HG03520 (cell line): Measurements from ENCODE around the gene RAD51B.
A peak's percentile ranks its signal among the peaks of the same experiment; 100 is the strongest.

ENCODE experiments used
- ATAC-seq: cut with Tn5 transposase; IDR thresholded peaks from one replicate; pipeline ENCODE4 v1.9.1; 2021; ENCODE audit warnings: mild to moderate bottlenecking, moderate library complexity; ENCODE audit not compliant: unreplicated experiment

The RAD51B gene

GRCh38 chr14:68739701-68740100 is 920.1 kb downstream of the RAD51B start:
- ATAC-seq = no peak

- no peak for ATAC-seq
Observed at GRCh38 chr14:68740788-68741476, 921.4 kb downstream of the RAD51B start.

- ATAC-seq = no peak
Observed at GRCh38 chr14:68741477-68741791, 921.9 kb downstream of the RAD51B start.

GRCh38 chr14:68741839-68742470 is 922.4 kb downstream of the RAD51B start:
- ATAC-seq = peak; percentile 56

GRCh38 chr14:68744613-68745012 is 925.0 kb downstream of the RAD51B start:
- no peak for ATAC-seq

GRCh38 chr14:68747393-68747792 is 927.8 kb downstream of the RAD51B start:
- ATAC-seq = no peak

- no peak for ATAC-seq
Observed at GRCh38 chr14:68748260-68748659, 928.7 kb downstream of the RAD51B start.

GRCh38 chr14:68748691-68749090 is 929.1 kb downstream of the RAD51B start:
- ATAC-seq = no peak

- ATAC-seq = no peak
Observed at GRCh38 chr14:68749487-68750475, 930.2 kb downstream of the RAD51B start.

GRCh38 chr14:68752271-68753006 is 932.9 kb downstream of the RAD51B start:
- ATAC-seq = no peak

GRCh38 chr14:68753690-68754089 is 934.1 kb downstream of the RAD51B start:
- no peak for ATAC-seq

- ATAC-seq = no peak
Observed at GRCh38 chr14:68755016-68755353, 935.4 kb downstream of the RAD51B start.

GRCh38 chr14:68756000-68756481 is 936.5 kb downstream of the RAD51B start:
- no peak for ATAC-seq

GRCh38 chr14:68756734-68757133 is 937.2 kb downstream of the RAD51B start:
- no peak for ATAC-seq

- no peak for ATAC-seq
Observed at GRCh38 chr14:68757618-68758081, 938.1 kb downstream of the RAD51B start.

GRCh38 chr14:68758301-68758700 is 938.7 kb downstream of the RAD51B start:
- no peak for ATAC-seq

GRCh38 chr14:68759017-68759560 is 939.5 kb downstream of the RAD51B start:
- no peak for ATAC-seq

GRCh38 chr14:68759937-68760336 is 940.4 kb downstream of the RAD51B start:
- ATAC-seq = no peak

- ATAC-seq = no peak
Observed at GRCh38 chr14:68760761-68761160, 941.2 kb downstream of the RAD51B start.

GRCh38 chr14:68761391-68761790 is 941.8 kb downstream of the RAD51B start:
- no peak for ATAC-seq
